PFSK-1 (cell line): ENCODE results near the gene PLCL2.

Experiments used
- POLR2AphosphoS5 ChIP-seq: IDR thresholded peaks from 2 replicates; pipeline ENCODE4 v1.6.1; 2012; ENCODE audit warnings: low read depth, mild to moderate bottlenecking, control low read depth, low read length, moderate library complexity
- REST ChIP-seq, 2 experiments: IDR thresholded peaks; 2 replicates each; pipeline versions ENCODE4 v1.6.1 to v1.8.0; 2011 to 2012; ENCODE audit warnings: low read depth in 2 of 2, low read length in 2 of 2, control low read depth in 1 of 2, inconsistent platforms in 1 of 2, mild to moderate bottlenecking in 1 of 2, moderate library complexity in 1 of 2; ENCODE audit not compliant: insufficient read depth in 1 of 2
- SIN3A ChIP-seq: IDR thresholded peaks from 2 replicates; pipeline ENCODE4 v1.6.1; 2012; ENCODE audit warnings: mild to moderate bottlenecking, low read length, moderate library complexity, borderline replicate concordance; ENCODE audit not compliant: insufficient read depth
- TAF1 ChIP-seq: IDR thresholded peaks from 2 replicates; pipeline ENCODE4 v1.6.1; 2012; ENCODE audit warnings: low read length, control low read depth, borderline replicate concordance; ENCODE audit not compliant: insufficient read depth

- no peak for TF ChIP-seq POLR2AphosphoS5
- TF ChIP-seq REST (IDR thresholded peaks at IDR 0.05; ENCODE audit: insufficient read depth in 1 of 2, low read depth in 2 of 2, low read length in 2 of 2): no peak
- TF ChIP-seq SIN3A: no peak
- no peak for TF ChIP-seq TAF1
Observed at GRCh38 chr3:17021614-17022013, 136.9 kb downstream of the PLCL2 start.
